Stimulated activated CD8-positive, alpha-beta memory T cell treated with anti-CD3 and anti-CD28 coated beads, Interleukin-12 subunit alpha, Interleukin-12 subunit beta, amount 100 ng/mL, for 1 hour (primary cell): Measurements from ENCODE around the gene SLC35F2.
A peak's percentile ranks its signal among the peaks of the same experiment; 100 is the strongest.
"Not testable (repeated sequence)": the region's sequence is repeated elsewhere in the genome, so short reads cannot be mapped to it uniquely, and the experiment has no call there.

ENCODE experiments used
- DNase-seq: peaks from one replicate; pipeline ENCODE4 v3.0.0-alpha.2; 2020; ENCODE audit warnings: low read depth

SLC35F2 gene, protein sequence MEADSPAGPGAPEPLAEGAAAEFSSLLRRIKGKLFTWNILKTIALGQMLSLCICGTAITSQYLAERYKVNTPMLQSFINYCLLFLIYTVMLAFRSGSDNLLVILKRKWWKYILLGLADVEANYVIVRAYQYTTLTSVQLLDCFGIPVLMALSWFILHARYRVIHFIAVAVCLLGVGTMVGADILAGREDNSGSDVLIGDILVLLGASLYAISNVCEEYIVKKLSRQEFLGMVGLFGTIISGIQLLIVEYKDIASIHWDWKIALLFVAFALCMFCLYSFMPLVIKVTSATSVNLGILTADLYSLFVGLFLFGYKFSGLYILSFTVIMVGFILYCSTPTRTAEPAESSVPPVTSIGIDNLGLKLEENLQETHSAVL

DNA sequence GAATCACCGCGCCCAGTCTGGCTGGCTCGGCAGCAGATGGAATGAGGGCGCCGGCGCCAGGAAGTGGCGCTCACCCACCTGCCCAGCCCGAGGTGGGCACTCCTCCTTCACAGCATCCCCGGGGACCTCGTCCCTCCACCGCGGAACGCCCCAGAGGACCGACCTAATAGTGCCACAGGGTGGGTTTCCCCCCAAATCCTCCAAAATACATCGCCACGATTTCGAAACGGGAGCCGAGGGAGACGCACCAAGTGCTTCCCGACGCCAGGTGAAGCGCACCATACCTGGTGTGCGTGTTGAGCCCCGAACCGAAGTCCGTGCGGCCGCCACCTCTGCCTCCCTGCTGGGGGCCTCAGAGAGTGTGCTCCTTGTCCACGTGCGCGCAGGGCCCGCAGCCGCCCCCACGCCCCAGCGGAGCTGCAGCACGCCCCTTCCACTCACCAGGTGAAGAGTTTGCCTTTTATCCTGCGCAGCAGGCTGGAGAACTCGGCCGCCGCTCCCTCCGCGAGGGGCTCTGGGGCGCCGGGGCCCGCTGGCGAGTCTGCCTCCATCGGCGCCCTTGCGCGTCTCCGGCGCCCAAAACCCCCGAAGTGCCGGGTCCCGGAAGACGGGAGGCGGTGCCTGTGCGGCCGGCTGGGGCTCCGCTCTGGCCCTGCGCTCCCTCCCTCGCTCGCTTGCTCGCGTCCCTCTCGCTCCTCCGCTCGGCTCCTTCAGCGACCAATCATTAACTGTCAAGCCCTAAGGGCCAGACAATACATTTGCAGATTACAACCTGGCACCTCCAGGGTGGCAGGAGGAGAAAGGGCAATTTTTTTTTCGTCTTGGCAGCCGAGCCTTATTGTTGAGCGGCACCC, at the start of gene SLC35F2:
Gene SLC35F2, minus strand, starts transcription at position 571 of the 854 bp plus-strand sequence. Its CDS starts 20 bp downstream, at position 551.
- DNase-seq: peak; percentile 43

DNA sequence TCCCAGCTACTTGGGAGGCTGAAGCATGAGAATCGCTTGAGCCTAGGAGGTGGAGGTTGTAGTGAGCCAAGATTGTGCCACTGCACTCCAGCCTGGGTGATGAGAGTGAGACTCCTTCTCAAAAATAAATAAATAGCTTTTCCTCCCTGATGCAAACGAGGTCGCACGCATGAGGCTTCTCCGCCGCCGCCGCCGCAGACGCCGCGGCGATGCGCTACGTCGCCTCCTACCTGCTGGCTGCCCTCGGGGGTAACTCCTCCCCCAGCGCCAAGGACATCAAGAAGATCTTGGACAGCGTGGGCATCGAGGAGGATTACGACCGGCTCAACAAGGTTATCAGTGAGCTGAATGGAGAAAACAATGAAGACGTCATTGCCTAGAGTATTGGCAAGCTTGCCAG, 49.6 kb upstream of the SLC35F2 start:
- no peak for DNase-seq

DNA sequence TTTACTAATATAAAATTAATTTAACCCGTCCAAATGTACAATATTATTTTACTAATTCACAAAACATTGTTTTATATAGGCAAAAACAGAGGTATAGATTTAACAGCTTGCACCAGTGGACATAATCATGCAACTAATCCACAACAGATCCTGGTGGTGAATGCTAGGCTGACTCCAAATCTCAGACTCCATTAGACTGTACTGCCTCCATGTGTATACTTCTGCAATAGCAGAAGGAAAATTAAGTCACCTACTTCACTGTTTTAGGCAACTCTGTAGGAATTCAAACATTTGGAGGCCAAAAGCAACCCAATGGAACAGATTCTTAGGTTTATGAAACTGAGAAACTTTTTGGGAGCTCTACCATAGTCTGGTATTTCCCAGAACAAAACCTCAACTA, 39.7 kb upstream of the SLC35F2 start:
- DNase-seq: no peak

DNA sequence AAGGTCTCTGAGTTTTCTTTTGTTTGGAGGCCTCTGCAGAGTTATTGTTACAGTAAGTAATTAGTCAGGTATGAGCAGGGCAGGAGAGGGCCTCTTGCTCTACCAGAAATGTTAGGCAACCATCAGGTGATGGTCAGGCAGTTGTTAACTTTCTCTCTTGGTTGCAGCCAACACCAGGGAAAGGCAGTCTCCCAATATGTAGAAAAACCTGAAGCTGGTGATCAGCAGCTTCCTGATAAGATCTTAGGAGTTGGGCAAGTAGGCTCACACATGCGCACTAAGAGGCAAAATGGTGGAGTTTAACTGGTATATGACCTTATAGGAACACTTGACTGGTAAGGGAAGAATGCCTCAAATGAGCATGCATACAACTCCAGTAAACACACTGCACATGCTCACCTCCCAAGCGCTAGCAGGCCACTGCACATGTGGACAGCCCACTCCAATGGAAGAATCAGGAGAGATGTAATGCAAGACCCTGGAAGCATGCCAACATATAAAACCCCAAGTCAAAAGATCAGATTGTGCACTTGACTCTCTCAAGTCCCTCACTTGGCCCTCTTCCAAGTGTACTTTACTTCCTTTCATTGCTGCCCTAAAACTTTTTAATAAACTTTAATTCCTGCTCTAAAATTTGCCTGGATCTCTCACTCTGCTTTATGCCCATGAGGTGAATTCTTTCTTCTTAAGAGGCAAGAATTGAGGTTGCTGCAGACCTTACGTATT, 23.7 kb upstream of the SLC35F2 start:
- no peak for DNase-seq

DNA sequence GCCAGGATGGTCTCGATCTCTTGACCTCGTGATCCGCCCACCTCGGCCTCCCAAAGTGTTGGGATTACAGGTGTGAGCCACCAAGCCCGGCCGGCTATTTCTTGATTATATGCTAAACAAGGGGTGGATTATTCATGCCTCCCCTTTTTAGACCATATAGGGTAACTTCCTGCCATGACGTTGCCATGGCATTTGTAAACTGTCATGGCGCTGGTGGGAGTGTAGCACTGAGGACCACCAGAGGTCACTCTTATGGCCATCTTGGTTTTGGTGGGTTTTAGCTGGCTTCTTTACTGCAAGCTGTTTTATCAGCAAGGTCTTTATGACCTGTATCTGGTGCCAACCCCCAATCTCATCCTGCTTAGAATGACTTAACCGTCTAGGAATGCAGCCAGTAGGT, 22.9 kb upstream of the SLC35F2 start:
- DNase-seq: not testable (repeated sequence)

DNA sequence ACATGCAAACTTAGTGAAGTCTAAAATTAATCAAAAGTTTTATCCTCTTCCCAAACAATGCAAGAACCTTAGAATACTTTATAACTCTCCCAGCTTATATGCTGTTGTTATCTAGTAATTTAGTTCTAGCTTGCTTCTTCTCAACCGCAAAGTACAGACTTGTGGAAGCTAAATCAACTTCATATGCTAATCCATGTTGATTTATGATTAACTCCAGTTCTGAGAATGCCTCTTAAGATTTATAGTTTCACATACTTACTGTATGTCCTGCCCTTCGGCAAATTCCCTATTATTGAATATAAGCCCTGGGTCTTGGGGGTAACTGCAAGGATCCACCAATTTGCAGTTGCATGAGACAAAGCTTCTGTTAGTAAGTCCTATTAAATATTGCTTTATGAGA, 17.6 kb upstream of the SLC35F2 start:
- no peak for DNase-seq

DNA sequence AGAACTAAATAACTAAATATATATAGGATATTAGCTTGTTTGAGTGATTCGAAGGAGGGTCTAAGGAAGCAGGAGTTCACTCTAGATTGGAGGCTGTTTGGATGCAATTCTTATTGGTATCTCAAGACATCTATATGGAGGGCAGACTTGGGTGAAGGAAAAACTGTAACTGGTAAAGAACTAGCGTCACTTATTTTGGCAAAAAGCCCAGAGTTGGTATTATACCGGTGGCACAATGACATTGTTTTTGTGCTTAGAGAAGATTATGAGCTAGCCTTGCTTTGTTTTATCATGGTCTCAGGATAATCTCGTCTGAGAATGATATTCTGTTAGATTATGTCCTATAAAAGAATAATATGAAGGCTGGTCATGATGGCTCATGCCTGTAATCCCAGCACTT, 6.0 kb upstream of the SLC35F2 start:
- DNase-seq: no peak

DNA sequence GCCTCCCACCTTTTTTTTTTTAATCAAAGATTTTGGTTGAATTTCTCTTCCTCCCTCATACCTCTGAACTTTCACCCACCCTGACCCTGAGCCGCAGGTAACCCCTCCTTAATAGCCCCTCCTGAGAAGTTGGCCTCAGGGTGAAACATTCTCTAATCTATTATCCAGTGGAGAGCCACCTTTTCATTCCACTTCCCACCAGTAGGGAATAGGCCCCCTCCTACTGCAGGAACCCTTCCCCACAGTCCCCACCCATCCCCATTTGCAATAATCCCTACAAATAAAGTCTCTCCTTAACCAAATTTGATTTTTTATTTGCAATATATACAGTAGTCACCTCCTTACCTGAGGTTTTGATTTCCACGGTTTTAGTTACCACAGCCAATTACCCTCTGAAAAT, 2.1 kb upstream of the SLC35F2 start:
- no peak for DNase-seq

DNA sequence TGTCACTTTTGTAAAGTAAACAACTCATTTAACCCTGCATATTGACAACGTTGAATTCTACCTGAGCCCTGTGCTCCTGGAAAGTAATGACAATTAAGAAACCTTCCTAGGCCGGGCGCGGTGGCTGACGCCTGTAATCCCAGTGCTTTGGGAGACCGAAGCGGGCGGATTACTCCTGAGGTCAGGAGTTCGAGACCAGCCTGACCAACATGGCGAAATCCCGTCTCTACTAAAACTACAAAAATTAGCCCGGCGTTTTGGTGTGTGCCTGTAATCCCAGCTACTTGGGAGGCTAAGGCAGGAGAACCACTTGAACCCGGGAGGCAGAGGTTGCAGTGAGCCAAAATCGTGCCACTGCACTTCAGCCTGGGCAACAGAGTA, 1.6 kb upstream of the SLC35F2 start:
- DNase-seq: not testable (repeated sequence)

DNA sequence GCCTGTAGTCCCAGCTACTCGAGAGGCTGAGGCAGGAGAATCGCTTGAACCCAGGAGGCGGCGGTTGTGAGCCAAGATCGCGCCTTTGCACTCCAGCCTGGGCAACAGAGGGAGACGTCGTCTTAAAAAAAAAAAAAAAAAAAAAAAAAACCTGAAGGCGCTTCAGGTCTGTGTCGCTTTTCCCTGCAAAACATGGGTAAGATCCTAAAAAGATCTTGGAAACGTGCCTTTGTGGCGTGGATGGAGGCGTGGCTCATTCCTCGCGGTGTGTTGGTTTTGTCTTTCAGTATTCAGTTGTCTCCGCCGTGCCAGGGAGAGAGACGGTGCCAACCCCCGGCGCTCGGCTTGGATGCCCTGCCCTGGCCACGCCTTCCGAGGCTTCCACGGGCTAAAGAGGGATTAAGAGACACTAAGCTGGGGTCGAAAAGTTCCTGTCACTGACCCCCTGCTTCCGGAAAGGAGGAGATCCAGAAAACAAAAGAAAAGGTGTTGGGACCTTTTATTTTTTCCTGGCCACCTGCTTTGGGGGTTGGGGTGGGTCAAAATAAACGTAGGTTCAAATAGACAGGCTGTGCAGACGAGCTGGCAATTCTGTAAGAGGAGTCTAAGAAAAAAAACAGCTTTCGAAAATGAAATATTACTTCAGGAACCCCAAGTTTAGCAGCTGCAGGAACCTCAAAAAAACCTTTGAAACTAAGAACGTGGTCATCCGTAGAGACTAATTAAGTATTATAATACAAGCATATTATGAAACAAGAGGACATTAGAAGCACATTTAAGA, 1.1 kb upstream of the SLC35F2 start:
- DNase-seq: no peak

DNA sequence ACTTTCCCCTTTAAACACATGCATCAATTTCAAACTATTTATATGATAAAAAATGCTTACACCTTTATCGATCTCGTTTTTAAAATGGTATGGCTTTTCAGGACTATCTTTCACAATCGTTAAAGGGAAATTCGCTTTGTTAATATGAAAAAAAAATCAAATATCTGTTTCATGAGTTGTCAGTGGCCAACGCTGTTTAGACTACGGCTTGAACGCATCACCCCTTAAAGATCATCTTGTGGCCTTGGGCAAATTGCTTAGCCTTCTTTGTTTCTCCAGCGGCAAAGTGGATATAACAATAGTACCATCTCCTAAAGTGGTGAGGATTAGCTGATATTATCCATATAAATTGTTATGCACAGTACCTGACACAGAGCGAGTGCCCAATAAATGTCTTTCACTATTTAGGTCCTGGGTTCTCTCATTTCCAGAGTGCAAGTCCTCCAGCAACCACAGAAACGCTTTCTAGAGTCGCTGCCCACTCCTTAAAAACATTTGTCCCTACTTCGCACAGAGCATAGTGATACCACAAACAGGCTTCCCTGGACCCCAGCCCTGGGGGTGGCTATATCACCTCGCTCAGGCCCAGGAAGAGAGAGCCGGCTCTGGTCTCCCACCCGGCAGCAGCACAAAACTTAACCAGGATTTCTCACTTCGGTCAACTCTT, 904 bp downstream of the SLC35F2 start:
- DNase-seq: no peak

DNA sequence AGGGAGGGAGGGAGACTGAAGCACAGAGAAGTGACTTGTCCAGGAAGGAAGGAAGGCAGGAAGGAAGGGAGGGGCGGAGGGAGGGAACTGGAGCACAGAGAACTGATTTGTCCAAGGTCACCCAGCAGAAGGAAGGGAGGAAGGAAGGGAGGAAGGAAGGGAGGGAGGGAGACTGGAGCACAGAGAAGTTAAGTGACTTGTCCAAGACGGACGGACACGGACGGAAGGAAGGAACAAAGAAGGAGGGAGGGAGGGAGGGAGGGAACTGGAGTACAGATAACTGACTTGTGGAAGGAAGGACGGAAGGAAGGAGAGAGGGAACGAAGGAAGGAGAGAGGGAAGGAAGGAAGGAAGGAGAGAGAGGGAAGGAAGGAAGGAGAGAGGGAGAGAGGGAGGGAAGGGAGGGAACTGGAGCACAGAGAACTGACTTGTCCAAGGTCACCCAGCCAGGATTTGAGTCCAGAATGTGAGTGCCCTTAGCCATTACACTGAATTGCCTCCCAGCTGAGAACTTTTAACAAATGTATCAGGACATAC, 1.5 kb downstream of the SLC35F2 start:
- DNase-seq: no peak

DNA sequence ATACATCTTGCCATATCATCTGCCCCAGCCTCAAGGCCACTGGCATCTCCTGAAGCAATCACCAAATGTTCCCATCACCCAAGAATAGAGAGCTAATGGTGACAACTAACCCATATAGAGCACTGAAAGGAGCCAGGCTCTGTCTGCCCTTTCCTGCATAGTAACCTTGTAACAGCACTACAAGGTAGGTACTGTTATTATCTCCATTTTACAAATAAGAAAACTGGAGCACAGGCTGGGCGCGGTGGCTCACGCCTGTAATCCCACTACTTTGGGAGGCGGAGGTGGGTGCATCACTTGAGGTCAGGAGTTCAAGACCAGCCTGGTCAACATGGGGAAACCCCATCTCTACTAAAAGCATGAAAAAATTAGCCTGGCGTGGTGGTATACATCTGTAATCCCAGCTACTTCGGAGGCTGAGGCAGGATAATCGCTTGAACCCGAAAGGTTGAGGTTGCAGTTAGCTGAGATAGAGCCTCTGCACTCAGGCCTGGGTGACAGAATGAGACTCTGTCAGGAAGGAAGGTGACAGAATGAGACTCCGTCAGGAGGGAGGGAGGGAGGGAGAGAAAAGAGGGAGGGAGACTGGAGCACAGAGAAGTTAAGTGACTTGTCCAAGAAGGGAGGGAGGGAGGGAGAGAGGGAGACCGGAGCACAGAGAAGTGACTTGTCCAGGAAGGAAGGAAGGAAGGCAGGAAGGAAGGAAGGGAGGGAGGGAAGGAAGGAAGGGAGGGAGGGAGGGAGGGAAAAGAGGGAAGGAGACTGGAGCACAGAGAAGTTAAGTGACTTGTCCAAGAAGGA, 2.2 kb downstream of the SLC35F2 start:
- no peak for DNase-seq

DNA sequence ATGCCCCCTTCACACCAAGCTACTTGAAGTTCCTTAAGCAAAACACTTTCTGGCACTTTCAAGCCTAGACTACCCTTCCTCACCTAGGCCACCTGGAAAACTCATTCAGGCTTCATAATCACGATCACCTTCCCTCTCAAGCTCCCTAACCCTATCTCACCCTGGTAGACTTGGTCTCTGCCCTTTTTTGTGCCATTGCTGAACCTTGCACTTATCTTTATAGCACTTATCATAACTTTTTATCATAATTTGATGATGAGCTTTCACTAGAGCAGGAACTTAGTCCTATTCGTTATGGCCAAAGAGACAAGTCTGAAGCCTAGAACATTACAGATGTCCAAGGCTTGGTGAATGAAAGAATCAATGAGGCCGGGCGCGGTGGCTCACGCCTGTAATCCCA, 5.5 kb downstream of the SLC35F2 start:
- DNase-seq: no peak

DNA sequence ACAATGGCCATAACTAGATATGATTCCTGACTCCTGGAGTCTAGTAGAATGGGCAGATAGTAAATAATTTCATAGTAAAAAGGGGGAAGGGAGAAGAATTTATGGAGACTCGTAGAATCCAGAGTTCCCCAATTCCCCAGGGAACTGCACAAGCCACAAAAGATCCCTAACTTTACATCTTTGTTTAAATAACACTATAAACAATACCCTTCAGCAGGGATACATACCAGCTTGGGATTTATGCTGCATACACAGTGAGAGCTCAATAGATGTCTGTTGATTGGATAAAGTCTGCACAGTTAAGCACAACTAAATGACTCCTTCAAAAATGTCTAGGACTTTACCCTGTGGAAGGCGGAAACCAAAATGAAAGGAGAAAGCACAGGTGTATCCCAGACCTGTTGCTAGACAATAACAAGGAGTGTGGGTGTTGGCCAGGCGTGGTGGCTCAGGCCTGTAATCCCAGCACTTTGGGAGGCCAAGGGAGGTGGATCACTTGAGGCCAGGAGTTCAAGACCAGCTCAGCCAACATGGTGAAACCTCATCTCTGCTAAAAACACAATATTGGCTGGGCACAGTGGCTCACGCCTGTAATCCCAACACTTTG, 6.8 kb downstream of the SLC35F2 start:
- DNase-seq: no peak

DNA sequence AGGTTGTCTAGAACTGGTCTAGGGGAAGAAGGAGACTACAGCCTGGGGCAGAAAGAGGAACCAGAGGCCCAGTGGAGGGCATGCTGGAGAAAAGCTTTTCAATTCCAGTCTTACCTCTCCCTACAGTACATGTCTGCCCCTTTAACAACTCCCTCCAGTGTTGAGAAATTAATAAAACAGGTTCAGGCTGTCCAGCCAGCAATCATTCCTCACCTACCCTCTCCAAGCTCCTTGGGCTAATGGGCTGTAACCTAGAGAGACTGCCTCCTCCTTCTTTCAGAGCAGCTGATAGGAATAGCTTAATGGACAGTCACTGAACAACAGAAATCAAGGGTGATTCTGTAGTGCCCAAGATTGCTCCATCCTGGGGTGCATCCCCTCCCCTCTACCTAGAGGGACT, 8.8 kb downstream of the SLC35F2 start:
- DNase-seq: no peak

DNA sequence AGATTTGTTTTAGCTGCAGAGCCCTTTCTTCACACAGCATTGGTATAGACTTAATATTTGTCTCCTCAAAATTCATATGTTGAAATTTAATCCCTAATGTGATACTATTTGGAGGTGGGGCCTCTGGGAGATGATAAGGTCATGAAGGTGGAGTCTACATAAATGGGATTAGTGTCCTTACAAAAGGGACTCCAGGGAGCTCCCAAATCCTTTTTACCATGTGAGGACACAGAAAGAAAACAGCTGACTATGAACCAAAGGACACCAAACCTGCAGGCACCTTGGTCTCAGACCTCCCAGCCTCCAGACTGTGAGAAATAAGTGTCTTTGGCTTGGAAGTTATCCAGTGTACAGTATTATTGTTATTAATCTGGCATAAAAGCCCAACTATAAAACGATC, 10.2 kb downstream of the SLC35F2 start:
- DNase-seq: no peak

DNA sequence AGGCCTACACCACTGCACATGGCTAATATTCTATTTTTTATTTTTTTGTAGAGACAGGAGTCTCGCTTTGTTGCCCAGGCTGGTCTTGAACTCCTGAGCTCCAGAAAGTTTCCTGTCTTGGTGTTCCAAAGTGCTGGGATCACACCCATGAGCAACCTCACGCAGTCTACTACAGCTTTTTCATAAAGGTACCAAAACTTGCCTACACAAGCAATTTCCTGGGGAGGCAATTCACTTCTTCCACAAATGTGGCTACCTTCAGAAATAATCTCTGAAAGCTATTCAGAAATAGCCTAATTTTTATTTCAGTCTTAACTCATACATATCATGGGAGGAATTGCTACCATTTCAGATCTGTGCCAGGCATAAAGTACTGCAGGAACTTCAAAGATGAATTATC, 11.4 kb downstream of the SLC35F2 start:
- no peak for DNase-seq

DNA sequence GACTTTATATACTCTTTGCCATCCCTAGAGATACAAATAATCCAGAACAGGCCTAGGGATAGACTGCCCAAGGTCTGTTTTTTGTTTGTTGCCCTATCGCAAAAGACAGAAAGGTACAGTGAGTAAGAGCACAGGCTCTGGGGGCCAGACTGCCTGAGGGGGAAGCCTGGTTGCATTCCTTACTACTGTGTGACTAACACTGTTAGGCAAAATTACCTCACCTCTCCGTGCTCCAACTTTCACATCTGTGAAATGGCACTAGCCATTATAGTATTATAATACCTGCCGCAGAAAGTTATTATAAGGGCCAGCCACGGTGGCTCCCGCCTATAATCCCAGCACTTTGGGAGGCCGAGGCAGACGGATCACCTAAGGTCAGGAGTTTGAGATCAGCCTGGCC, 14.5 kb downstream of the SLC35F2 start:
- no peak for DNase-seq
